ENCODE measurements around the gene MEG3.

MEG3 gene

GRCh38 chr14:100882991-100883788 is 57.3 kb downstream of the MEG3 start:
- no peak for DNase-seq

DNA sequence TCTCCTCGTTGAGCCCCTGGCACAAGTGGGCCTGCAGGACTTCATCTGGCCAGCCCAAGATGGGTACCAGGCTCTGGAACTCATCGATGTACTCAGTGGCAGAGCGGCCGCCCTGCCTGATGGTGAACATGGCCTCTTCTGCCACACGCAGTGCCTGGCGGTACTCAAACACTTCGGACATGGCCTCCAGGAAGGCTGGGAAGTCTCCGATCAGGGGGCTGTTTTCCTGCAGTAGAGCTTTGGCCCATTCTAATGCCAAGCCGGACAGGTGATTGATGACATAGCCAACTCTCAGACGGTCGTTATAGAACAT is 57.8 kb downstream of the MEG3 start:
- DNase-seq = no peak

DNA sequence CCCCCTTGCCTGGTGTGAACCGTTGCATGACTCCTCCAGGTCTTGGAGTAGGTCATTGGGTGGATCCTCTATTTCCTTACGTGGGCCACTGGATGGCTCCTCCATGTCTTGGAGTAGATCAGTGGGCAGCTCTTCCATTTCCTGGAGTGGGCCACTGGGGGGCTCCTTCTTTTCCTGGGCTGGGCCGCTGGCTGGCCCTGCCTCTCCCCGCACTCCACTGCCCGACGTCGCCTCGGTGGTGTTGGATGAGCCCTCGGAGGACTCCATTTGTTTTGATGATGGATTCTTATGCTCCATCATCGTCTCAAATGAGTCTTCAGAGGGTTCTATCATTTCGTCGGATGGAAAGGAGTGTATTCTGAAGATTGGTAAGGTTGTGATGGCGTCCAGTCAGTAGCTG is 58.5 kb downstream of the MEG3 start:
- no peak for DNase-seq

DNA sequence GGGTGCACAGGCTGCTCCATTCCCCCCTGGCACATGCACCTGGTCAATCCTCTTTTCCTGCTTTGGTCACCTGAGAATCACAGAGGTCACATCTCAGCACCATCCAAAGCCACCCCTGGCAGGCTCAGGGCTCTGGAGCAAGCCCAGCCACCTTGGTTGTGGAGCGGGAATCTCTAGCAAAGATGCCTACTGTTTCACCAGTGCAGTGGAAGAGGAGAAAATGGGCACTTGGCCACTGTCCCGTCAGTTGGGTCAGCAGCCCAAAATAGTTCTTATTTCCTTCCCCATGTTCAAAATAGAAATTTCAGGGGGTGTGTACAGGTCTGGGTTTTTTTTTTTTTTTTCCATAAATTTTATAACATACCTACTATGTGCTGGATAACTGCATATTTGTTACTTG is 59.3 kb downstream of the MEG3 start:
- no peak for DNase-seq

GRCh38 chr14:100885617-100886016 is 59.7 kb downstream of the MEG3 start:
- DNase-seq = no peak

DNA sequence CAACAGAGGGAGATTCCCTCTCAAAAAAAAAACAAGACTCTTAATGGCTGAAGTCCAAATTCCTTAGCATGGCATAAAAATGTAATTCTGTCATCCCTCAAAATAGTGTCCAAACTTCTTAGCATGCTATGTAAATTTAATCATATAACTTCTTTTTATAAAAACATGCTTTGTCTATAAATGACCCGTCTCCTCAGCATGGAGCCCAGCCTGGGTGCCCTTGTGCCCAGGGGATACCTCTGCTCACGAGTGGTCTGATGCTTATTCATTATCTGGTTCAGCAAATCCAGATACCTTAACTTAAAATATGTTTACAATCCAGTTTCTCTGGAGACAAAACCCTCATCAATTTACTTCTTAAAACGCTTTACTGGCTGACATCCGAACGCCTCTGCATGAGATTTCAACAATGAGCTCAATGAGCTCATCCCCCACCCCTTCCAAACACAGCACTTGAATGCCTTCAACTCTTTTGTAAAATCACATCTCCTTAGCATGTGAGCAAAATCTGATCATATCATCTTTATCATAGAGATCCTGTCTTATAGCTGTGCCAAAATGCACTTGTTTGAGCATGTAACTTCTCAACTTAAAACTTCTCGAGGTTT is 61.9 kb downstream of the MEG3 start:
- no peak for DNase-seq

DNA sequence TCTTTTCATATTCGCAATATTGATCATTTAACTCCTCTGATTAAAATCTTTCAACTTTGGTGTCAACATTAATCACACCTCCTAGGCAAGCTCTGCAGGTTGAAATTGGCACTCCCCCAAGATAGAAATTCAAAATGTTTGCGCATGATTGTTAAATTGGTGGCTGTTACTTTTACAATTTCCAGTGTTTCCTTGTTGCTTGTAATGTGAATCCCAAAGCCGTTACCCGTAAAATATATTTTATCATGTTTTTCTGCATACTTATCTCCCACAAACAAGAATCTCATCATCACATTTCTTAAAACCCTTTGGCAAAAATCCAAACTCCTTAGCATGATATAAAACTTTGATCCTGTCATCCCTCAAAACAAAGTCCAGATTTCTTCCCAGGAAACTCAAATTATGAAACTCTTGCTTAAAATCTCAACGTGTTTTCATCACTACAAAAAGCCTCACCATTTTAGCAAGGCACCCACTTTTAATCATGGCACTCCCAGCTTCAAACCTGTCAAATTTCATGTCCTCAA is 62.9 kb downstream of the MEG3 start:
- DNase-seq = no peak

DNA sequence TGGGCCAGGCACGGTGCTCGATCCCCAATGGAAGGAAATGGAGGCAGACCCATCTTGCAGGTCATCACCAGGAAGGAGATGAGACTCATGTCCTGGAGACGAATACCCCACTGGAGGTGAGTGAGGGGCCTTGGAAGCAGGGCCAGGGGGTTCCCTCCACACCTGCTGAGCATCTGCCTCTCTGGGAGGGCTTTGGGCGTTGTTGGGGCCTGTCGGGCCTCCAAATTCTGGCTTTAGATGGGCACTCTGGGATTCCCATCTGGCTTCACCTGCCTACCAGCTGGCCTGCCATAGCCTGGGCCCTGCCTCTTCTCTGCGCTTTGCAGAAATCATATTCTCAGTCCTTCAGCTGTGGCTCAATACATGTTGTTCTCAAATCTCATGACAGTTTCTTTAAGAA is 63.7 kb downstream of the MEG3 start:
- no peak for DNase-seq

DNA sequence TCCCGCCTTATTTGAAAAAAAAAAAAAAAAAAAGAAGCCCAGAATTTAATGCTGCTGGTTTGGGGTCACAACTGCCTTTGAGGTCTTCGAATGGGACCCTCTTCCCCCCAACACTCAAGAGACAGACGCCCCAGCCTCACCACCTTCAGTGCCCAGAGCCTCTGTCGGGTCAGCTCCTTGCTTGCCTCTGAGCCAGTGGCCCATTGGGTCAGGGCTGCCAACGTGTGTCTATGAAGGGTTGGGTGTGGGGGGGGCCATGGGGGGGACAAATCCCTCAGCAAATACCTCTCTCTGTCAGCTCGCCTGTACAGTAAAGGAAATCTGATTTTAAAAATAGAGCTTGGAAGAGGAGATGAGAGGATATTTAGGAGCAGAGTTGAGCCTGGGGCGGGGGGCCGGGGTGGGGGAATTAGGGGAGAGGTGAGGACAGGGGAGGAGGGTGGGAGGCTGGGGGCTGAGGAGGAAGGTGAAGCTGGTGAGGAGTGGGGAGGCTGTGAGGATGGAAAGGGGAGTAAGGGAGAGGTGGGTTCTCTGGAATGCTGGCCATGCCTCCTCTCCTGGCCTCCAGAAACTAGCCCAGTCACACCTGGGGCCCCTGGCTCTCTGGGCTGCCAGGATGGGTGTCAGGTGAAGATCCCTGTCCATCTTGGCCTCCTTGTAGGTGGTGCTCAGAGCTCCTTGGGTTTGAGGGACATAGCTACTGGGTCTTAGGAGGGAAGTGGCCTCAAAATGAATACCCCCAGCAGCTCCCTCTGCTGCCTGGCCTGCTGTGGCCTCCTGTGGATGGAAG is 64.3 kb downstream of the MEG3 start:
- DNase-seq = no peak

DNA sequence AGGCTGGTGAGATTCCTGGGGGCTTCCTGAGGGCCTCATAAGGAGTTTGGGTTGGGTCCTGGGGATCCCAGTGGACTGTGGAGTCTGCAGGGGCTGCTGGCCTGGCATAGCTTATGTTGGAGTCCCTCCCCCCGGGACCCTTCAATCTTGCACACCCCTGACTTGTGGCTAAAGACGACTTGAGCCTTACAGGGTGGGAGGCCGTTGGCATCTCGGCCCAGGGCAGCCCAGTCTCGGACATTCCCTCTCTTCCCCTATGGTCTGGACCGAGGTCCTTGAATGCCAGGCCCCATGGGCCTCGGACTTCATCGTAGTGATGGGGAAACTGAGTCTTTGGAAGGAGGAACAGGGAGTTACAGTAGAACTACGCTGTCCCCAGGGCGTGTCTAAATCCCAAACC is 65.1 kb downstream of the MEG3 start:
- no peak for DNase-seq

- no peak for DNase-seq
These were observed 65.9 kb downstream of the MEG3 start for GRCh38 chr14:100891501-100892445.

DNA sequence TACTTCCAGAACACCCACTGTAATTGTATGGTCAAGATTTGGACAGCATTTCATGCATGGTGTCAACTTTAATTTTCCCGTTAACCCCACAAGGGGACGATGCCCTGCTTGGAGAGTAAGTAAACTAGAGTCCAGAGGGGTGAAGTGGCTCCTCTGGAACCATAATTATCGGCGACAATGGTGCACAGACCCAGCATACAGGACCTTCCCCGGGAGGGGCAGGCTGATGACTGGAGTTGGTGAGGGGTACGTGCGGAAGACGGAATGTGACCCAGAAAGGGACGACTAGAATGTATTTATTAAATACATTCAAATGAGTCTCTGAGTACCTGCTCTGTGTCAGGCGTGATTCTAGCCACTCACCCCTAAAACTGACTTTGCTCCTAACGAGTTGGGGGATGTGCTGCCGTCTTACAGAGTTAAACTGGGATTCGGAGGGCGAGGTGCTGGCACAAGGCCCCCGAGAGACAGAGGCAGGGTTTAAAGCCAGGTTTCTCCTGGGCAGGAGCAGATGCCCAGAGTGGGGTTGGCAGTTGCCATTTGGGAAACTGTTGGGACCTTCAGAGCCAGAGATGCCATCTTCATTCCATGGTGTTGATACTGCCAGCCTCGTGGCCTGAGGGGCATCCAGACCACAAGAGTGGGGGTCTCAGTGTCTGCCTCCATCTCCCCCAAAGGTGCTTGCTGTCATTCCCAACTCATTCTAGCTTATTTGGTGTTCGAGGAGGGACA is 66.7 kb downstream of the MEG3 start:
- no peak for DNase-seq

DNA sequence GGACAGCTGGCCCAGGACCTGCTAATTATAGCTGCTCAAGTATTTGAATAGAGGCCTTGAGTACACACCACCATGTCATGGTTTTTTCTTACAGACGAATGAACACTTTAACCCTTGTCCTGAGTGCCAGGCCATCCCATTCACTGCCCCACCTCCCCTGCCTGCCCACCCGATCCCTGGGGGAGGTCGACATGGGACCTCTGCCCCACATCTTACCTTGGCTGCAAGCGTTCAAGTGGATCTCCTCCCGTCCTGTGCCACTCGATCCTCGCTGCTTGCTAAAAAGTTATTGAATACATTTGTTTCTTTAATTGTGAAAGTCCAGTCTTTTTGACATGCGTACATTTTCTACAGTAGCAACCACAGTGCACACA is 67.3 kb downstream of the MEG3 start:
- no peak for DNase-seq

- no peak for DNase-seq
These were observed 67.8 kb downstream of the MEG3 start for GRCh38 chr14:100893760-100894159.

- DNase-seq = no peak
These were observed 68.5 kb downstream of the MEG3 start for GRCh38 chr14:100894416-100894815.

DNA sequence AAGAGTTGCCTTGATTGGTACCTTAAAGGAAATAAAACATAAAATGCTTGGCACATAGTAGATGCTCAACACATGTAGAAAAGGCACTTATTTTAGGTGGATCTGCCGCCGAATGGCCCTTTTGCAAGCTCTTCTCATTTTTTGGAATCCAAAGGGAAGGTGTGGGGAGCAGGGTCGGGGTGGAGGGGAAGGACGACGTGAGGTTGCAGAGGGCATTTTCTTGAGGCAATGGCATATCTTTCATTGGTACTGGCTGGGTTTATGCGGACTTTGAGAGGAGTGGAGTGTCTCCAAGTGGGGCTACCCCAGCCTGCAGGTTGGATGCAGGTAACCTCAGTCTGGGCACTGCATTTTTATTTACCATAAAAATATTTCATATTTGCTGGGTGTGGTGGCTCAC is 69.5 kb downstream of the MEG3 start:
- no peak for DNase-seq

DNA sequence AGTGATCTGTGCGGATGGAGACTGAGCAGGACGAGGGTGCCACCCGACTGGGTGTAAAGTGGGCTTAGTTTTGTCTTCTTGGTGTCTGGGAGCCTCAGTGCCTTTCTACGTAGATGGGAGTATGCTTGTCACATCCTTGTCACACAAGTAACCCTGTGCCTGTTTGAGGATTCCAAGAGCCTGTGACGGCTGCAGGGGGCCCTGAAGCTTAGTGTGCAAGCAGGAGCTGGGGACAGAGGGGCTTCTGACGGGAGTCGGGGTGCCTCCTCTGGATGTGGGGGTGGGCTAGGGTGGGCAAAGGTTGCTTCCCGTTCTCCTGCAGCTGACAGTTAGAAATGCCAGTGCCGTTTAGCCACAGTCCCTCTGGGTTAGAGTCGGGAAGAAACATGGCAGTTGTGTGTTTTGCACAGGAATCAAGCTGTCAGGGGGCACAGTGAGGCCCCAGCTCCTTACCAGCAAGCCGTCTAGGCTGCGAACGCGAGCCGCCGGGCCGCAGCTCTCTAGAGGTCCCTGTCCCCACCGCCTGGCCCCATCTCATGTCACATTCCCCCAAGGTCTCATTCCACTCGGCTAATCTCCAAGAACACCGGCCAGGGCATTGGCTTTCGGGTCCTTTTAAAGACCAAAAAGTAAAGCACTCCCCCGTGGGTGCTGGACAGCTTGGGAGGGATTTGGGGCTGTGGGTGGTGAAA is 70.6 kb downstream of the MEG3 start:
- no peak for DNase-seq

GRCh38 chr14:100898465-100898864 is 72.5 kb downstream of the MEG3 start:
- DNase-seq = no peak

DNA sequence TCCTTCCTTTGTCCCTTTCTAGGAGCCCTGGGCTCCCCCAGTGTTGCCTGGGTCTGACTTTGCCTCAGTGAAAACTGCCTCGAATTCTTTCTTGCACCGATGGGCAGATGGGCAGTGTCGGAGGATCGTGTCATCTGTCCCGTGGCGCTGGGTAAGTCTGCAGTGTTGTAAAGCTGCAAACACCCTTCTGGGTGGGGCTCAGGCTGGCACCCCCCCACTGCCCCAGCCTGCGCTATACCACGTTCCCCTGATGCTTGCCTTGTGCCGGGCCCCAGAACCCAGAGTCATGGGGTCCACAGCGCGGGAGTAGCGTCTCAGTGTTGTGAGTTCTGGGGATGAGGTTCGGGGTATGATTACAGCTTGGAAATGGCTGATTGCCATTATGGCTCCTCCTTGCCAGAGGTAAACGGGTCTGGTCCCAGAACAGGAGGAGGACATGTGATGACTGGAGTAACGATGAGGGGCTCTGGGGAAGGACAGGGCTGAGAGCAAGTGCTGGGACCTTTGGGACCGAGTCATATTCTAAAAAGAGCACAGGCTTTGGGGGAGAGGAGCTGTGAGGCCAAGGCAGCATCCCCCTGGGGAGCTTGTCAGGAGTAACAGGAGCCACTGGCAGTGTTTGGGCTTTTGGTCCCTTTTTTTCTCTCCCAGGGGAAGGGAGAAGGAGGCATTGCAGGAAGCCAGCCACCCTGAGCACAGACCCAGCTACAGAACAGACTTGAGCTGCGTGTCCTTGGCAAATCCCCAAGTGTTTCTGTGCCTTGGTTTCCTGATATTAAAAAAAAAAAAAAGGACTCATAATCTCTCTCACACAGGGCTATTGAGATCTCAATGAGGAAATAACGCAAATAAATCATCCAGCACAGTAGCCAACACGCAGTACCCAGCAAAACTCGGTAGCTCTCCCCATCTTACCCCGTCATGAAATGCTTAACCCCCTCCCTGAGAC is 73.3 kb downstream of the MEG3 start:
- DNase-seq = no peak

All from SIG-M5 (cell line).